ENCODE results near the gene PPP1CB. TPM values are rescaled to one million over a fixed set of nuclear protein-coding genes. Genes with fewer than 3 reads are reported as not detected.

PPP1CB gene
- total and polyA plus RNA-seq, 12 donors, result 81.8 to 525 (median 418) TPM

DNA sequence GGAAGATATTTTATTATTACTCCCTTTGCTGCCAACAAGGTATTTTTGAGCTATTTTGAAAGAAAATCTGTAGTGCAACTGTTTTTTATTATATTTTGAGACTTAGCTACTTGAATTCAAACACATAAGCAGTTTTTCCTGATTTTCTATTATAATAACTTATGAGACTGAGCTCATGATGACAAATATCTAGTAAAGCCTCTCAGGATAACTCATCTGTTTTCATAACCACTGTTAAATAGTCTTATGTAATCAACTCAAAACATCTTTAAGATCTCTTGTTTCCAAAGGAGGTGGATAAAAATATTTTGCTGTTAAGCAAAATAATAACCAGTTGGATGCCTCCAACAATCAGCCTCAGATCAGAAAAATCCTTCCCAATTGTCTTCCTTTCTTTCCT, 21.9 kb upstream of the PPP1CB start:
- Histone ChIP-seq H3K27ac (no peak overlapping the region), H3K36me3 (no peaks in the 10 kb centered on the region), H3K9me3 (no peaks in the 10 kb centered on the region), H3K27me3 (no peaks in the 10 kb centered on the region), H3K4me1 (peaks cover 0 to 12% (median 0%) of the 10 kb centered on the region in 9 donors), H3K4me3 (no peak overlapping the region)
- DNase-seq (no peak), ATAC-seq (no peak)
- intact Hi-C loops (cut with DNase I), result no loop called here
- TF ChIP-seq, protein P1, sequence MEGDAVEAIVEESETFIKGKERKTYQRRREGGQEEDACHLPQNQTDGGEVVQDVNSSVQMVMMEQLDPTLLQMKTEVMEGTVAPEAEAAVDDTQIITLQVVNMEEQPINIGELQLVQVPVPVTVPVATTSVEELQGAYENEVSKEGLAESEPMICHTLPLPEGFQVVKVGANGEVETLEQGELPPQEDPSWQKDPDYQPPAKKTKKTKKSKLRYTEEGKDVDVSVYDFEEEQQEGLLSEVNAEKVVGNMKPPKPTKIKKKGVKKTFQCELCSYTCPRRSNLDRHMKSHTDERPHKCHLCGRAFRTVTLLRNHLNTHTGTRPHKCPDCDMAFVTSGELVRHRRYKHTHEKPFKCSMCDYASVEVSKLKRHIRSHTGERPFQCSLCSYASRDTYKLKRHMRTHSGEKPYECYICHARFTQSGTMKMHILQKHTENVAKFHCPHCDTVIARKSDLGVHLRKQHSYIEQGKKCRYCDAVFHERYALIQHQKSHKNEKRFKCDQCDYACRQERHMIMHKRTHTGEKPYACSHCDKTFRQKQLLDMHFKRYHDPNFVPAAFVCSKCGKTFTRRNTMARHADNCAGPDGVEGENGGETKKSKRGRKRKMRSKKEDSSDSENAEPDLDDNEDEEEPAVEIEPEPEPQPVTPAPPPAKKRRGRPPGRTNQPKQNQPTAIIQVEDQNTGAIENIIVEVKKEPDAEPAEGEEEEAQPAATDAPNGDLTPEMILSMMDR (IDR thresholded peaks at IDR 0.05), result no peak

DNA sequence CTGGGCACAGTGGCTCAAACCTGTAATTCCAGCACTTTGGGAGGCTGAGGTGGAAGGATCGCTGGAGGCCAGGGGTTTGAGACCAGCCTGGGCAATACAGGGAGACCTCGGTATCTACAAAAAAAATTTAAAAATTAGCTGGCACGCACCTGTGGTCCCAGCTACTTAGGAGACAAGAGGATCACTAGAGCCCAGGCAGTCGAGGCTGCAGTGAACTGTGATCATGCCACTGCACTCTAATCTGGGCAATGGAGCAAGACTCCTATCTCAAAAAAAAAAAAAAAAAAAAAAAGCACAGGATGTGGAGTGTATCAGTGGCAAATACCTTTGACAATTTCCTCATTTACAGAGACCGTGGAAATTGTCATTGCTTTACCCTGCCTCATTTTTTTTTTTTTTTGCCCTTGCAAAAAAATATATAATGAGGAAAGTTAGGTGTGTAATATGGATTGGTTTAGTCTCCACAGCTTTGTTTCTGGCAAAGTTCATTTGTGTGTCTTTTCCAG, 20.9 kb upstream of the PPP1CB start:
- no peaks in the 10 kb centered on the region for H3K27me3 ChIP-seq
- H3K27ac ChIP-seq, result peak overlapping the region in 1 of 10 donors; percentile 25
- H3K4me3 ChIP-seq, result no peak overlapping the region
- DNase-seq (no peak), ATAC-seq (no peak)
- intact Hi-C loops (cut with DNase I), result no loop called here
- WGBS, 2 donors, result 80 to 81% methylated on average over 5 of the region's 5 CpGs
- TF ChIP-seq, protein P1 (IDR thresholded peaks at IDR 0.05), result no peak
- no peaks in the 10 kb centered on the region for H3K36me3 ChIP-seq
- H3K4me1 ChIP-seq, result peaks cover 0 to 10% (median 0%) of the 10 kb centered on the region in 9 donors
- H3K9me3 ChIP-seq, result no peaks in the 10 kb centered on the region

DNA sequence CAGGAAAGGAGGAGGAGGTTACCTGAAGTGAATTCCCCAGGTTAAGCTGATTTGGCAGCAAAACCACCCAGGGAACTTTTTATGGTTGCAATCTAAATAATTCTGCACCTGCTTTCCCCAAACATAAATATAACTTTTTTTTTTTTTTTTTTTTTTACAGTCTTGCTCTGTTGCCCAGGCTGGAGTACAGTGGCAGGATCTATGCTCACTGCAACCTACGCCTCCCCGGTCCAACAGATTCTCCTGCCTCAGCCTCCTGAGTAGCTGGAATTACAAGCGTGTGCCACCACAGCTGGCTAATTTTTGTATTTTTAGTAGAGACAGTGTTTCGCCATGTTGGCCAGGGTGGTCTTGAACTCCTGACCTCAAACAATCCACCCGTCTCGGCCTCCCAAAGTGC, 16.1 kb upstream of the PPP1CB start:
- H3K4me3 ChIP-seq, result peak overlapping the region in 8 of 10 donors; percentile 19 to 43 (median 38)
- peak in 2 of 8 donors; percentile 20 to 54 for ATAC-seq
- H3K27me3 ChIP-seq, result no peaks in the 10 kb centered on the region
- peaks cover 0 to 17% (median 8%) of the 10 kb centered on the region in 11 donors for H3K9me3 ChIP-seq
- TF ChIP-seq, protein P1 (IDR thresholded peaks at IDR 0.05), result no peak
- peak overlapping the region in 9 of 10 donors; percentile 2 to 88 (median 82) for H3K27ac ChIP-seq
- intact Hi-C loops (cut with DNase I), result no loop called here
- peaks cover 0 to 20% (median 8%) of the 10 kb centered on the region in 9 donors for H3K4me1 ChIP-seq
- H3K36me3 ChIP-seq, result no peaks in the 10 kb centered on the region
- WGBS, 2 donors, result 52 to 56% methylated on average over 6 of the region's 6 CpGs
- no peak for DNase-seq

DNA sequence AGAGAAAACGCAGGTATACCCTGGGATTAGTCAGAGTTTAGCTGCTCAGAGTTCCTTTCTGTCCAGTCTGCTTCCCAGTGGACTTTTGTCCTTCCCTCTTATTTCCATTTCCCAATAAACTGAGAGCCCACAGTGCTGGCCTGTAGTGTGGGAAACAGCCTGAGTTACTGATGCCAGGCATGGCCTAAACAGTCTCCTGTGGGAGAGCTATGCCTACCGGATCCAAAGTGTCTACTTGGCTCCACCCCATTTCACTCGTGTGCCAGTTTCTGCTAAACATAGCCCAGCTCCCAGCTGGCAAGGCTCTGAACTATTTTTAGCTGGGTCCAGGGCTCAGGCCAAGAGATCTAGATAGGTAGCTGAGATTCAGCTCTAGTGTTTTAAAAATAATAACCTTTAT, 15.6 kb upstream of the PPP1CB start:
- TF ChIP-seq, protein P1 (IDR thresholded peaks at IDR 0.05), result no peak
- H3K27ac ChIP-seq, result peak overlapping the region in 9 of 10 donors; percentile 2 to 88 (median 82)
- peak overlapping the region in 8 of 10 donors; percentile 19 to 43 (median 38) for H3K4me3 ChIP-seq
- no peaks in the 10 kb centered on the region for H3K27me3 ChIP-seq
- no peaks in the 10 kb centered on the region for H3K36me3 ChIP-seq
- DNase-seq (peak; percentile 50 to 80), ATAC-seq (peak; percentile 93 to 99 (median 96))
- H3K9me3 ChIP-seq, result peaks cover 0 to 17% (median 8%) of the 10 kb centered on the region in 11 donors
- H3K4me1 ChIP-seq, result peaks cover 0 to 20% (median 8%) of the 10 kb centered on the region in 9 donors
- 19 to 22% methylated on average over 3 of the region's 3 CpGs for WGBS, 2 donors
- intact Hi-C loops (cut with DNase I), result no loop called here

Measured in heart right ventricle (tissue), 16 donors.